Endothelial cell (in vitro differentiated cells): ENCODE results near the gene IL1RL1. TPM values are rescaled to one million over a fixed set of nuclear protein-coding genes. Genes with fewer than 3 reads are reported as not detected.

Source experiments
- DNase-seq: peaks from one replicate; pipeline ENCODE4 v3.0.0; 2021; ENCODE audit warnings: low spot score
- H3K27ac Mint-ChIP-seq: one replicate; pipeline ENCODE4 v1.8.0; 2021; ENCODE audit warnings: mixed read lengths, inconsistent platforms; ENCODE audit not compliant: unreplicated experiment
- H3K27me3 Mint-ChIP-seq: one replicate; pipeline ENCODE4 v1.8.0; 2021; ENCODE audit warnings: mild to moderate bottlenecking, moderate library complexity, mixed read lengths, inconsistent platforms; ENCODE audit not compliant: unreplicated experiment
- H3K36me3 Mint-ChIP-seq: one replicate; pipeline ENCODE4 v1.8.0; 2021; ENCODE audit warnings: mild to moderate bottlenecking, low read depth, mixed read lengths, inconsistent platforms; ENCODE audit not compliant: unreplicated experiment
- H3K4me1 Mint-ChIP-seq: one replicate; pipeline ENCODE4 v1.8.0; 2021; ENCODE audit warnings: mild to moderate bottlenecking, mixed read lengths, inconsistent platforms; ENCODE audit not compliant: unreplicated experiment
- H3K4me3 Mint-ChIP-seq: one replicate; pipeline ENCODE4 v1.8.0; 2021; ENCODE audit warnings: mild to moderate bottlenecking, mixed read lengths, inconsistent platforms; ENCODE audit not compliant: unreplicated experiment
- H3K9me3 Mint-ChIP-seq: one replicate; pipeline ENCODE4 v1.8.0; 2021; ENCODE audit warnings: mixed read lengths, inconsistent platforms; ENCODE audit not compliant: unreplicated experiment
- CTCF ChIP-seq: fragments of 200-600 bp; sonication (generic); IDR thresholded peaks from one replicate; pipeline ENCODE4 v1.5.0; 2021; ENCODE audit warnings: antibody characterized with exemption; ENCODE audit not compliant: unreplicated experiment
- total RNA-seq: library from RNA; stranded (reverse); fragmentation: NEBNext Ultra II Directional; extraction: Animal tissue kit (Norgen Biotek cat#: 25700); gene quantifications from one replicate; pipeline ENCODE4 v1.2.1, GENCODE V29; 2021; ENCODE audit not compliant: unreplicated experiment

The IL1RL1 gene
- total RNA-seq, 1 donor from 2014 or later = 0.10 TPM

GRCh38 chr2:102301867-102302362, 9.4 kb upstream of the IL1RL1 start:
- Mint-ChIP-seq H3K27ac (no peak overlapping the region), H3K36me3 (no peaks in the 10 kb centered on the region), H3K9me3 (no peaks in the 10 kb centered on the region), H3K27me3 (no peaks in the 10 kb centered on the region), H3K4me1 (peaks cover 5% of the 10 kb centered on the region), H3K4me3 (no peak overlapping the region)
- TF ChIP-seq CTCF = no peak
- peak; percentile 50 for DNase-seq

GRCh38 chr2:102302458-102302857, 8.9 kb upstream of the IL1RL1 start:
- Mint-ChIP-seq H3K27me3 (no peaks in the 10 kb centered on the region), H3K27ac (no peak overlapping the region), H3K4me1 (peaks cover 5% of the 10 kb centered on the region), H3K4me3 (no peak overlapping the region), H3K36me3 (no peaks in the 10 kb centered on the region), H3K9me3 (no peaks in the 10 kb centered on the region)
- TF ChIP-seq CTCF = no peak
- no peak for DNase-seq

- no peaks in the 10 kb centered on the region for H3K9me3 Mint-ChIP-seq
- H3K27me3 Mint-ChIP-seq = no peaks in the 10 kb centered on the region
- H3K4me1 Mint-ChIP-seq = peaks cover 5% of the 10 kb centered on the region
- H3K4me3 Mint-ChIP-seq = no peak overlapping the region
- no peak for TF ChIP-seq CTCF
- no peaks in the 10 kb centered on the region for H3K36me3 Mint-ChIP-seq
- no peak overlapping the region for H3K27ac Mint-ChIP-seq
- no peak for DNase-seq
Observed at GRCh38 chr2:102303589-102303988, 7.8 kb upstream of the IL1RL1 start.

GRCh38 chr2:102304268-102304667, 7.1 kb upstream of the IL1RL1 start:
- Mint-ChIP-seq H3K4me1 (peaks cover 5% of the 10 kb centered on the region), H3K27me3 (no peaks in the 10 kb centered on the region), H3K4me3 (no peak overlapping the region), H3K27ac (no peak overlapping the region), H3K36me3 (no peaks in the 10 kb centered on the region), H3K9me3 (no peaks in the 10 kb centered on the region)
- TF ChIP-seq CTCF = no peak
- DNase-seq = no peak

- H3K27ac Mint-ChIP-seq = no peak overlapping the region
- DNase-seq = no peak
- no peak overlapping the region for H3K4me3 Mint-ChIP-seq
- H3K27me3 Mint-ChIP-seq = no peaks in the 10 kb centered on the region
- H3K4me1 Mint-ChIP-seq = peaks cover 5% of the 10 kb centered on the region
- no peaks in the 10 kb centered on the region for H3K9me3 Mint-ChIP-seq
- TF ChIP-seq CTCF = no peak
- no peaks in the 10 kb centered on the region for H3K36me3 Mint-ChIP-seq
Observed at GRCh38 chr2:102304711-102305611, 6.4 kb upstream of the IL1RL1 start.
